ENCODE results near the gene CCNG2. TPM values are rescaled to one million over a fixed set of nuclear protein-coding genes. Genes with fewer than 3 reads are reported as not detected.

Gene CCNG2
- total RNA-seq, 1 donor from 2014 or later = 52.7 TPM

GRCh38 chr4:77172336-77172735 lies 15.3 kb downstream of the CCNG2 start:
- Histone ChIP-seq H3K27ac (ENCODE audit: low read depth, low read length) (no peak overlapping the region), H3K9ac (ENCODE audit: low read depth in 1 of 3, low read length in 3 of 3) (no peak overlapping the region), H3K36me3 (ENCODE audit: control insufficient read depth in 3 of 3, insufficient read depth in 3 of 3, low read length in 3 of 3) (peaks cover 0 to 8% (median 5%) of the 10 kb centered on the region in 3 donors), H3K9me3 (ENCODE audit: control insufficient read depth in 3 of 3, low read length in 3 of 3) (no peaks in the 10 kb centered on the region), H3K4me1 (ENCODE audit: control insufficient read depth in 3 of 3, insufficient read depth in 3 of 3, low read length in 3 of 3) (no peaks in the 10 kb centered on the region), H3K4me3 (ENCODE audit: low read length in 3 of 3) (no peak overlapping the region), H3K27me3 (ENCODE audit: control insufficient read depth in 3 of 3, insufficient read depth in 3 of 3, low read length in 3 of 3) (peaks cover 0 to 6% (median 2%) of the 10 kb centered on the region in 3 donors)

DNA sequence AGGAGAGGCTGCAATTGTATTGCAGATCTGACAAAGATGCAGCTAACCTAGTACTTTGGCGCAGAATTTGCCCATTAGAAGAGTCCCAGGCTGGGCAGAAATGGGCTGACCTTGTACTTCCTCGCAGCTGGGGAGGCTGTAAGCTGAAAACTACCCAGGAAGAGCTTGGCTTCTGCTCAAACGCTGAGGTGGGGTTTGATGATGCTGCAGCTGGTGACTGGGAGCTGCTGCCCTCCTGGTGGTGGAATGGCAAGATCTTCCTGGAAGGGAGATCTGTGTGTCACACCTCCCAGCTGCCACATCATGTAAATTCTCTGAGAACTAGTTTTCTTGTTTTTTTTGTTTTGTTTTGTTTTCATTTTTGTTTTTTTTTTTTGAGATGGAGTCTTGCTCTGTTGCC lies 17.4 kb downstream of the CCNG2 start:
- H3K9ac ChIP-seq (ENCODE audit: low read depth in 1 of 3, low read length in 3 of 3) = no peak overlapping the region
- no peaks in the 10 kb centered on the region for H3K4me1 ChIP-seq (ENCODE audit: control insufficient read depth in 3 of 3, insufficient read depth in 3 of 3, low read length in 3 of 3)
- peaks cover 2 to 8% (median 5%) of the 10 kb centered on the region in 3 donors for H3K27me3 ChIP-seq (ENCODE audit: control insufficient read depth in 3 of 3, insufficient read depth in 3 of 3, low read length in 3 of 3)
- peaks cover 0 to under 1% (median 0%) of the 10 kb centered on the region in 3 donors for H3K36me3 ChIP-seq (ENCODE audit: control insufficient read depth in 3 of 3, insufficient read depth in 3 of 3, low read length in 3 of 3)
- no peaks in the 10 kb centered on the region for H3K9me3 ChIP-seq (ENCODE audit: control insufficient read depth in 3 of 3, low read length in 3 of 3)
- no peak overlapping the region for H3K4me3 ChIP-seq (ENCODE audit: low read length in 3 of 3)
- no peak overlapping the region for H3K27ac ChIP-seq (ENCODE audit: low read depth, low read length)

GRCh38 chr4:77175201-77175611 lies 18.2 kb downstream of the CCNG2 start:
- Histone ChIP-seq H3K9me3 (ENCODE audit: control insufficient read depth in 3 of 3, low read length in 3 of 3) (no peaks in the 10 kb centered on the region), H3K36me3 (ENCODE audit: control insufficient read depth in 3 of 3, insufficient read depth in 3 of 3, low read length in 3 of 3) (no peaks in the 10 kb centered on the region), H3K9ac (ENCODE audit: low read depth in 1 of 3, low read length in 3 of 3) (no peak overlapping the region), H3K4me3 (ENCODE audit: low read length in 3 of 3) (no peak overlapping the region), H3K4me1 (ENCODE audit: control insufficient read depth in 3 of 3, insufficient read depth in 3 of 3, low read length in 3 of 3) (no peaks in the 10 kb centered on the region), H3K27me3 (ENCODE audit: control insufficient read depth in 3 of 3, insufficient read depth in 3 of 3, low read length in 3 of 3) (peaks cover 2 to 8% (median 5%) of the 10 kb centered on the region in 3 donors), H3K27ac (ENCODE audit: low read depth, low read length) (no peak overlapping the region)

- no peak overlapping the region for H3K27ac ChIP-seq (ENCODE audit: low read depth, low read length)
- no peaks in the 10 kb centered on the region for H3K9me3 ChIP-seq (ENCODE audit: control insufficient read depth in 3 of 3, low read length in 3 of 3)
- H3K4me3 ChIP-seq (ENCODE audit: low read length in 3 of 3) = no peak overlapping the region
- no peak overlapping the region for H3K9ac ChIP-seq (ENCODE audit: low read depth in 1 of 3, low read length in 3 of 3)
- peaks cover 2 to 8% (median 5%) of the 10 kb centered on the region in 3 donors for H3K27me3 ChIP-seq (ENCODE audit: control insufficient read depth in 3 of 3, insufficient read depth in 3 of 3, low read length in 3 of 3)
- H3K36me3 ChIP-seq (ENCODE audit: control insufficient read depth in 3 of 3, insufficient read depth in 3 of 3, low read length in 3 of 3) = no peaks in the 10 kb centered on the region
- no peaks in the 10 kb centered on the region for H3K4me1 ChIP-seq (ENCODE audit: control insufficient read depth in 3 of 3, insufficient read depth in 3 of 3, low read length in 3 of 3)
Observed at GRCh38 chr4:77176640-77177039, 19.6 kb downstream of the CCNG2 start.

- H3K9me3 ChIP-seq (ENCODE audit: control insufficient read depth in 3 of 3, low read length in 3 of 3) = no peaks in the 10 kb centered on the region
- H3K4me1 ChIP-seq (ENCODE audit: control insufficient read depth in 3 of 3, insufficient read depth in 3 of 3, low read length in 3 of 3) = no peaks in the 10 kb centered on the region
- H3K4me3 ChIP-seq (ENCODE audit: low read length in 3 of 3) = no peak overlapping the region
- H3K27ac ChIP-seq (ENCODE audit: low read depth, low read length) = no peak overlapping the region
- no peak overlapping the region for H3K9ac ChIP-seq (ENCODE audit: low read depth in 1 of 3, low read length in 3 of 3)
- H3K36me3 ChIP-seq (ENCODE audit: control insufficient read depth in 3 of 3, insufficient read depth in 3 of 3, low read length in 3 of 3) = no peaks in the 10 kb centered on the region
- peaks cover 2 to 8% (median 5%) of the 10 kb centered on the region in 3 donors for H3K27me3 ChIP-seq (ENCODE audit: control insufficient read depth in 3 of 3, insufficient read depth in 3 of 3, low read length in 3 of 3)
Observed at GRCh38 chr4:77177199-77177598, 20.2 kb downstream of the CCNG2 start.

GRCh38 chr4:77178560-77178959 lies 21.6 kb downstream of the CCNG2 start:
- no peaks in the 10 kb centered on the region for H3K36me3 ChIP-seq (ENCODE audit: control insufficient read depth in 3 of 3, insufficient read depth in 3 of 3, low read length in 3 of 3)
- no peak overlapping the region for H3K9ac ChIP-seq (ENCODE audit: low read depth in 1 of 3, low read length in 3 of 3)
- H3K4me1 ChIP-seq (ENCODE audit: control insufficient read depth in 3 of 3, insufficient read depth in 3 of 3, low read length in 3 of 3) = no peaks in the 10 kb centered on the region
- no peak overlapping the region for H3K27ac ChIP-seq (ENCODE audit: low read depth, low read length)
- no peak overlapping the region for H3K4me3 ChIP-seq (ENCODE audit: low read length in 3 of 3)
- peaks cover 2 to 8% (median 5%) of the 10 kb centered on the region in 3 donors for H3K27me3 ChIP-seq (ENCODE audit: control insufficient read depth in 3 of 3, insufficient read depth in 3 of 3, low read length in 3 of 3)
- no peaks in the 10 kb centered on the region for H3K9me3 ChIP-seq (ENCODE audit: control insufficient read depth in 3 of 3, low read length in 3 of 3)

DNA sequence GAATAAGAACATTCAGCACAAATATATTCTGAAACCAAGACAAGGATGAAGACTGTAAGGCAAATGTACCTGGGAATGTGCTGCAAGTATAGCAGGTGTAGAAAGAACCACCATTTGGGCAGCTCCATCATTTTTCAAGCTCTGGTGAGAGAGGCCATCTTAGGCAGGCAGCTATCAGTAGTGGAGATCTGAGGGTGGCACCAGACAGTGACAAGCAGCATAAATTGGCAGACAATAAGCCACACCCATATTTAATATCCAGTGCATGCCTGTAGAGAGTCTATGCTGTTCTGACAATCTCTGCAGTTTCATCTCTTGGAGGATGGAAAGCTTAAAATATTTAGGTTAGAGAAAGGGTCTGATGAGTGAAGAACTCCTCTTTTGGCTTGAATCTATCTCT lies 22.5 kb downstream of the CCNG2 start:
- H3K27me3 ChIP-seq (ENCODE audit: control insufficient read depth in 3 of 3, insufficient read depth in 3 of 3, low read length in 3 of 3) = peaks cover 2 to 6% (median 5%) of the 10 kb centered on the region in 3 donors
- no peaks in the 10 kb centered on the region for H3K4me1 ChIP-seq (ENCODE audit: control insufficient read depth in 3 of 3, insufficient read depth in 3 of 3, low read length in 3 of 3)
- H3K9me3 ChIP-seq (ENCODE audit: control insufficient read depth in 3 of 3, low read length in 3 of 3) = no peaks in the 10 kb centered on the region
- H3K4me3 ChIP-seq (ENCODE audit: low read length in 3 of 3) = no peak overlapping the region
- no peak overlapping the region for H3K9ac ChIP-seq (ENCODE audit: low read depth in 1 of 3, low read length in 3 of 3)
- no peak overlapping the region for H3K27ac ChIP-seq (ENCODE audit: low read depth, low read length)
- no peaks in the 10 kb centered on the region for H3K36me3 ChIP-seq (ENCODE audit: control insufficient read depth in 3 of 3, insufficient read depth in 3 of 3, low read length in 3 of 3)

DNA sequence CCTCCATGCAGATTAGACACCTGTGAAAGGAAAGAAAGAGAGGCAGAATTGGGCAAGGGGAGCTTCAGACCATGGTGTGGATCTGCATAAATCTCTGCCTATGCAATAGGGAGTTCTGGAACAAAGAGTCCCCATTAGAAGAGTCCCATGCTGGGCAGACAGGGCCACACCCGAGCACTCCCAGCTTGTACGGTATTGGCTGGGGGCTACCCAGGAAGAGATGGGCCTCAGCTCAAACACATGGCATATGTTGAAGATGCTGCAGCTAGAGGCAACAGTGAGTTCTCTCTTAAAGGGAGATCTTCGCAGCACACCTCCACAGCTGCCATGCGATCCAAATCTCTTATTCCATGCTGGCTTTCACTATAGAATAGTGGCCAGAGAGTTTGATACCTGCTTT lies 24.7 kb downstream of the CCNG2 start:
- no peak overlapping the region for H3K9ac ChIP-seq (ENCODE audit: low read depth in 1 of 3, low read length in 3 of 3)
- H3K4me3 ChIP-seq (ENCODE audit: low read length in 3 of 3) = no peak overlapping the region
- no peaks in the 10 kb centered on the region for H3K36me3 ChIP-seq (ENCODE audit: control insufficient read depth in 3 of 3, insufficient read depth in 3 of 3, low read length in 3 of 3)
- no peak overlapping the region for H3K27ac ChIP-seq (ENCODE audit: low read depth, low read length)
- H3K9me3 ChIP-seq (ENCODE audit: control insufficient read depth in 3 of 3, low read length in 3 of 3) = no peaks in the 10 kb centered on the region
- peaks cover 0 to 5% (median 4%) of the 10 kb centered on the region in 3 donors for H3K27me3 ChIP-seq (ENCODE audit: control insufficient read depth in 3 of 3, insufficient read depth in 3 of 3, low read length in 3 of 3)
- no peaks in the 10 kb centered on the region for H3K4me1 ChIP-seq (ENCODE audit: control insufficient read depth in 3 of 3, insufficient read depth in 3 of 3, low read length in 3 of 3)

DNA sequence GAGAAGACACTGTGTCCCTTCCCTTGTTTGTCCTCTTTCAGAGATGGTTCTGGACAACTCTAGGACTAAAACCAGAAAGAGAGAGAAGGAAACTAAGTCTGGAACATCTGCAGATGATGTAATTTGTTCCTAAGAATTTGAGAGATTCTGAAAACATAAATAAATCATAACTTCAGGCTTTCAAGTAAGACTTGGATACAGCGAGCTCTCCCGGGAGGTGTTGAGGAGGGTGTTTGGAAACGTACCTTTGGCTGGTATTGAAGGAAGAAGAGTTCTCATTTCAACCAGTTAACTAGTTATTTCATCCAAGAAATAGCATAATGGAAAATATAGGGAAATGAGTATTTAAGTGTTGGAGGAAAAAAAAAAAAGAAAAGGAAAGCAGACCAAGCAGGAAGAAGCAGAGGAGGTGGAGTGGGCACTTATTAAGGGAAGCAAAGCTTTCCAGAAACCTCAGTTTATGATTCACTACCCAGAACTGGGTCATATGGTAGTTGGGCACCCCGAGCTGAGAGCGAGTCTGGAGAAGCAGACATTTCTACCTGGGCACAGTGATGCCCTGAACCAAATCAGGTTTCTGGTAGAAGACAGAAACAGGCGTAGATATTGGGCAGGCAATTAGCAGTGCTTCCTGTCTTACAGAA lies 26.9 kb downstream of the CCNG2 start:
- Histone ChIP-seq H3K4me1 (ENCODE audit: control insufficient read depth in 3 of 3, insufficient read depth in 3 of 3, low read length in 3 of 3) (peaks cover 0 to 2% (median 2%) of the 10 kb centered on the region in 3 donors), H3K27ac (ENCODE audit: low read depth, low read length) (no peak overlapping the region), H3K36me3 (ENCODE audit: control insufficient read depth in 3 of 3, insufficient read depth in 3 of 3, low read length in 3 of 3) (no peaks in the 10 kb centered on the region), H3K4me3 (ENCODE audit: low read length in 3 of 3) (no peak overlapping the region), H3K9ac (ENCODE audit: low read depth in 1 of 3, low read length in 3 of 3) (no peak overlapping the region), H3K27me3 (ENCODE audit: control insufficient read depth in 3 of 3, insufficient read depth in 3 of 3, low read length in 3 of 3) (no peaks in the 10 kb centered on the region), H3K9me3 (ENCODE audit: control insufficient read depth in 3 of 3, low read length in 3 of 3) (no peaks in the 10 kb centered on the region)

- Histone ChIP-seq H3K4me1 (ENCODE audit: control insufficient read depth in 3 of 3, insufficient read depth in 3 of 3, low read length in 3 of 3) (peaks cover 0 to 7% (median 3%) of the 10 kb centered on the region in 3 donors), H3K27me3 (ENCODE audit: control insufficient read depth in 3 of 3, insufficient read depth in 3 of 3, low read length in 3 of 3) (no peaks in the 10 kb centered on the region), H3K36me3 (ENCODE audit: control insufficient read depth in 3 of 3, insufficient read depth in 3 of 3, low read length in 3 of 3) (no peaks in the 10 kb centered on the region), H3K4me3 (ENCODE audit: low read length in 3 of 3) (no peak overlapping the region), H3K9me3 (ENCODE audit: control insufficient read depth in 3 of 3, low read length in 3 of 3) (no peaks in the 10 kb centered on the region), H3K27ac (ENCODE audit: low read depth, low read length) (no peak overlapping the region), H3K9ac (ENCODE audit: low read depth in 1 of 3, low read length in 3 of 3) (no peak overlapping the region)
Observed at GRCh38 chr4:77184974-77185373, 28.0 kb downstream of the CCNG2 start.
